ENCODE results near the gene FAHD2A.
"Not testable (repeated sequence)": the region's sequence is repeated elsewhere in the genome, so short reads cannot be mapped to it uniquely, and the experiment has no call there.

FAHD2A gene

GRCh38 chr2:95434507-95435076 lies 32.1 kb downstream of the FAHD2A start:
- not testable (repeated sequence) for H3K4me1 ChIP-seq (ENCODE audit: control insufficient read depth, insufficient read depth, low read length, poor library complexity, severe bottlenecking); H3K9me3 ChIP-seq (ENCODE audit: control insufficient read depth, low read length); H3K4me3 ChIP-seq (ENCODE audit: insufficient read depth, low read depth, low read length, poor library complexity, severe bottlenecking); H3K36me3 ChIP-seq (ENCODE audit: control insufficient read depth, insufficient read depth, low read length); H3K27me3 ChIP-seq (replicated peaks; ENCODE audit: control insufficient read depth, insufficient read depth, low read length, poor library complexity, severe bottlenecking); H3K27ac ChIP-seq (ENCODE audit: insufficient read depth, low read length, poor library complexity, severe bottlenecking); DNase-seq

DNA sequence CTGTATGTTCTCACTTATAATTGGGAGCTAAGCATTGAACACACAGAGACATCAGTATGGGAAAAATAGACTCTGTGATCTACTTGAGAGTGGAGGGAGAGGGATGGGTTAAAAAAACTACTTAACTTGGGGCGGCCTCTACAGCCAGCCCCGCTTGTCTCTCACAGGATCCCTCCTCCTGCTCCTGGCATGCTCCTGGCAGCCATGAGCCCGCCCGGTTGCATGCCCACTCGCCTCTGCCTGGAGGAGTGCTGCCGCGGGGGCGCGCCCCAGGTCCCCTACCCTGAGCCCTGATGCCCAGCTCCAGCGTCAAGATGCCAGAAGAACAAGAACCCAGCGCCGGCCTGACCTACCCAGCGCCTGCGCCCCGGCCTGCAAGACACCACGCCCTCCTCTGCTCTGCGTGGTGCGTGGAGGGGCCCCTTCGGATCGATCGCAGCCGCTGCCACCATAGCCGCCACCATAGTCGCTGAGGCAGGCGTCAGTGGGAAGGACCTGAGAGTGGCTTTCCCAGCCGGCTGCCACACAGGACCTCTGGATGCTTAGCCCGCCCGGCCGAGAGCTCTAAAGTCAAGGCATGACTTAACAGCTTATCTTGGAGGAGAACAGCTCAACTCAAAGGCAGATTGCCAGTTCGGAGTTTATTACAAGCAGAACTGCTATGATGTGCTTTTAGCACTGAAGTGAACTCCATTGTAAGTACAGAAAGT lies 32.8 kb downstream of the FAHD2A start:
- H3K9me3 ChIP-seq (ENCODE audit: control insufficient read depth, low read length); H3K27ac ChIP-seq (ENCODE audit: insufficient read depth, low read length, poor library complexity, severe bottlenecking); H3K4me1 ChIP-seq (ENCODE audit: control insufficient read depth, insufficient read depth, low read length, poor library complexity, severe bottlenecking); H3K27me3 ChIP-seq (replicated peaks; ENCODE audit: control insufficient read depth, insufficient read depth, low read length, poor library complexity, severe bottlenecking); DNase-seq; H3K4me3 ChIP-seq (ENCODE audit: insufficient read depth, low read depth, low read length, poor library complexity, severe bottlenecking); H3K36me3 ChIP-seq (ENCODE audit: control insufficient read depth, insufficient read depth, low read length): not testable (repeated sequence)

GRCh38 chr2:95435872-95436209 lies 33.3 kb downstream of the FAHD2A start:
- H3K27me3 ChIP-seq (replicated peaks; ENCODE audit: control insufficient read depth, insufficient read depth, low read length, poor library complexity, severe bottlenecking); H3K27ac ChIP-seq (ENCODE audit: insufficient read depth, low read length, poor library complexity, severe bottlenecking); H3K36me3 ChIP-seq (ENCODE audit: control insufficient read depth, insufficient read depth, low read length); DNase-seq; H3K9me3 ChIP-seq (ENCODE audit: control insufficient read depth, low read length); H3K4me1 ChIP-seq (ENCODE audit: control insufficient read depth, insufficient read depth, low read length, poor library complexity, severe bottlenecking); H3K4me3 ChIP-seq (ENCODE audit: insufficient read depth, low read depth, low read length, poor library complexity, severe bottlenecking): not testable (repeated sequence)

DNA sequence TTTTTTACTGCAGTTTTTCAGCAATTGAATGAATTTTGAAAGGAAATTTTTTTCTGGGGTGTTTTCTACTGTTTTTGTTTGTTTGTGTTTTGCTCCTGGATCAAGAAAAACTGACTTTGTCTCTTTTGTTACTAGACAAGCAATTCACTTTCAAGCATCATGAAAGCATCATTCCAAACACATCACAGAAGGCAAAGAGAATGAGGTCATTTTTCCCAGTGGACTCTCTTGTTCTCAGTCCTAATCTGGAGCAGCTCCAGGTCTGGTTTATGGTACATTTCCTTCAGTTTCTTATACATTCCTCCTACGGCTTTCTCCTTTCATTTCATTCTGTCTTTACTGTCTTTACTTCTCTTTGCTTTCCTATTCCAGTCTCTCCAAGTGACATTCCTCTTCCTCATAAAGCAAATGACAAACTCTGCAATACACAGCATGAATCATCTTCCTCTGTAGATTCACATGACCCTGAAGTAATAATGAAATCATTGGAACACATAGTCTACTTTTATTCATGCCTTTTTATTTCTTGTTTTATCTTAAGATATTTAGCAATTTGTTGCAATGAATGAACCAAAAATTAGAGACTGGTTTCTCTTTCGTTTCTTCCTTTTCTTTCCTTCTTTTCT lies 40.1 kb downstream of the FAHD2A start:
- not testable (repeated sequence) for H3K4me3 ChIP-seq (ENCODE audit: insufficient read depth, low read depth, low read length, poor library complexity, severe bottlenecking); H3K4me1 ChIP-seq (ENCODE audit: control insufficient read depth, insufficient read depth, low read length, poor library complexity, severe bottlenecking); H3K9me3 ChIP-seq (ENCODE audit: control insufficient read depth, low read length); H3K36me3 ChIP-seq (ENCODE audit: control insufficient read depth, insufficient read depth, low read length); H3K27ac ChIP-seq (ENCODE audit: insufficient read depth, low read length, poor library complexity, severe bottlenecking); DNase-seq; H3K27me3 ChIP-seq (replicated peaks; ENCODE audit: control insufficient read depth, insufficient read depth, low read length, poor library complexity, severe bottlenecking)

DNA sequence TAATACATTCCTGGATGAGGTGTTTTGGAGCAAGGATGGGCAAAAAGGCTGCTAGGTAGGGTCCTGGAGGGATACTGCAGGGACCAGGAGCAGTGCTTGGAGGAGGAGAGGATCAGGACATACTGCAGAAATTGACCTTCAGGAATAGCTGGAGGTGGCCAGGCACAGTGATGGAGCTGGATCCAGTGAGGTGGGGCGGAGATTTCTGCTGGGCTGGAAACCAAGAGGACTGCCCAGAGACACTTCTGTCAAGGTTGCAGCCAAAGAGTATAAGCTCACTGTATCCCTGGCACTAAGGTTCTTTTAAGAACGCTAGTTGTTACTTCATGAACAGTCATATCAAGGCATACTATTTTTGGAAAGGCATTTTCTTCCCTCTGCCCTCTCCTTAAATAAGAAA lies 42.8 kb downstream of the FAHD2A start:
- H3K4me3 ChIP-seq (ENCODE audit: insufficient read depth, low read depth, low read length, poor library complexity, severe bottlenecking); H3K9me3 ChIP-seq (ENCODE audit: control insufficient read depth, low read length); H3K36me3 ChIP-seq (ENCODE audit: control insufficient read depth, insufficient read depth, low read length); H3K27me3 ChIP-seq (replicated peaks; ENCODE audit: control insufficient read depth, insufficient read depth, low read length, poor library complexity, severe bottlenecking); H3K4me1 ChIP-seq (ENCODE audit: control insufficient read depth, insufficient read depth, low read length, poor library complexity, severe bottlenecking); H3K27ac ChIP-seq (ENCODE audit: insufficient read depth, low read length, poor library complexity, severe bottlenecking); DNase-seq: not testable (repeated sequence)

- not testable (repeated sequence) for H3K4me3 ChIP-seq (ENCODE audit: insufficient read depth, low read depth, low read length, poor library complexity, severe bottlenecking); H3K9me3 ChIP-seq (ENCODE audit: control insufficient read depth, low read length); H3K27me3 ChIP-seq (replicated peaks; ENCODE audit: control insufficient read depth, insufficient read depth, low read length, poor library complexity, severe bottlenecking); DNase-seq; H3K4me1 ChIP-seq (ENCODE audit: control insufficient read depth, insufficient read depth, low read length, poor library complexity, severe bottlenecking); H3K27ac ChIP-seq (ENCODE audit: insufficient read depth, low read length, poor library complexity, severe bottlenecking); H3K36me3 ChIP-seq (ENCODE audit: control insufficient read depth, insufficient read depth, low read length)
These were observed 60.8 kb downstream of the FAHD2A start for GRCh38 chr2:95463292-95463691.

Data from effector memory CD4-positive, alpha-beta T cell (primary cell).